Thyroid gland (tissue), 4 donors: ENCODE results near the gene SPI1. TPM values are rescaled to one million over a fixed set of nuclear protein-coding genes. Genes with fewer than 3 reads are reported as not detected.

ENCODE experiments used
- DNase-seq, 2 donors: peaks; one replicate each; pipeline ENCODE4 v3.0.0-alpha.2; 2019
- H3K27ac ChIP-seq, 3 donors: fragments of 200-600 bp; sonication (generic); 1 replicate in 2 of 3; 2 replicates in 1 of 3; pipeline ENCODE4 v1.5.1; 2016 to 2019; ENCODE audit warnings: mild to moderate bottlenecking in 1 of 3, moderate library complexity in 1 of 3
- H3K27me3 ChIP-seq: fragments of 200-600 bp; sonication (generic); one replicate; pipeline ENCODE4 v1.5.1; 2019
- H3K36me3 ChIP-seq, 2 donors: fragments of 200-600 bp; sonication (generic); one replicate each; pipeline ENCODE4 v1.5.1; 2016 to 2019
- H3K4me1 ChIP-seq, 2 donors: fragments of 200-600 bp; sonication (generic); one replicate each; pipeline ENCODE4 v1.5.1; 2017 to 2019
- H3K4me3 ChIP-seq, 3 donors: fragments of 200-600 bp; sonication (generic); replicated peaks in 1 of 3; 1 replicate in 2 of 3; 2 replicates in 1 of 3; pipeline ENCODE4 v1.5.1; 2016; ENCODE audit warnings: mild to moderate bottlenecking in 1 of 3
- H3K9me3 ChIP-seq: fragments of 200-600 bp; sonication (generic); one replicate; pipeline ENCODE4 v1.5.1; 2017
- CTCF ChIP-seq, 6 experiments: fragments of 200-600 bp in 3 of 6; fragments of 450-650 bp in 3 of 6; sonication (generic) in 3 of 6; IDR thresholded peaks; one replicate each; pipeline ENCODE4 v1.5.1; 2016 to 2019; ENCODE audit warnings: antibody characterized with exemption in 6 of 6, mild to moderate bottlenecking in 2 of 6, inconsistent platforms in 1 of 6, moderate library complexity in 1 of 6
- POLR2A ChIP-seq, 2 donors: fragments of 450-650 bp; IDR thresholded peaks; one replicate each; pipeline ENCODE4 v1.6.1; 2017; ENCODE audit warnings: antibody characterized with exemption in 2 of 2, mild to moderate bottlenecking in 2 of 2, moderate library complexity in 1 of 2
- WGBS, 2 donors: methylation state at CpG; one replicate each; pipeline ENCODE4 v1.1.5; 2017; 5-methylcytosine and 5-hydroxymethylcytosine counted together
- intact Hi-C: fragments of 100-400 bp; cut with DNase I; formaldehyde crosslinking; loops from one replicate; pipeline ENCODE4 v1.15.1; 2023
- total RNA-seq, 4 donors: library from RNA; depleted of rRNA; stranded (reverse); fragments of >200 nt; gene quantifications; one replicate each; pipeline ENCODE4 v1.2.3, GENCODE V29; 2016

The SPI1 gene
- total RNA-seq, result 10 to 100 TPM in 1 of 4 donors, 1 to 10 TPM in 3; 4.8 to 18.0 (median 5.8) TPM

GRCh38 chr11:47378010-47378835 is at the start of gene SPI1:
SPI1 (minus strand) TSS chr11:47378547; CDS start chr11:47378353, 194 bp downstream.
- peaks cover 19 to 28% of the 10 kb centered on the region in 2 donors for H3K4me1 ChIP-seq
- H3K4me3 ChIP-seq, result no peak within 1 kb of the TSS
- peak within 1 kb of the TSS in 2 of 3 donors; percentile 20 to 60 for H3K27ac ChIP-seq
- no peaks in the 10 kb centered on the region for H3K9me3 ChIP-seq
- 70 to 81% methylated on average over 8 to 18 of the region's 31 CpGs for WGBS, 2 donors
- no peak for TF ChIP-seq CTCF (IDR thresholded peaks at IDR 0.05)
- no peak for TF ChIP-seq POLR2A (IDR thresholded peaks at IDR 0.05)
- no peak for DNase-seq
- intact Hi-C loops, result no loop called here
- no peaks in the 10 kb centered on the region for H3K27me3 ChIP-seq
- no peaks in the 10 kb centered on the region for H3K36me3 ChIP-seq

- peaks cover 11 to 12% of the 10 kb centered on the region in 2 donors for H3K4me1 ChIP-seq
- H3K27ac ChIP-seq, result peak within 1 kb of the TSS; percentile 90 to 93 (median 92)
- peaks cover 17 to 32% of the 10 kb centered on the region in 2 donors for H3K36me3 ChIP-seq
- DNase-seq, result peak; percentile 99
- no peaks in the 10 kb centered on the region for H3K9me3 ChIP-seq
- 1 to 2% methylated on average over 49 to 55 of the region's 62 CpGs for WGBS, 2 donors
- H3K4me3 ChIP-seq, result peak within 1 kb of the TSS; percentile 63 to 99 (median 86)
- no peaks in the 10 kb centered on the region for H3K27me3 ChIP-seq
- intact Hi-C loops, result no loop called here
- peak in 1 of 6 experiments; percentile 7 for TF ChIP-seq CTCF (IDR thresholded peaks at IDR 0.05)
- peak in 1 of 2 donors; percentile 54 for TF ChIP-seq POLR2A (IDR thresholded peaks at IDR 0.05)
These were observed 48.0 kb upstream of the SPI1 start, which contains the start of gene PSMC3 for GRCh38 chr11:47426062-47426956. PSMC3 (minus strand) TSS chr11:47426439; CDS start chr11:47426279, 160 bp downstream.

- intact Hi-C loops, result no loop called here
- peak overlapping the region; percentile 63 to 99 (median 86) for H3K4me3 ChIP-seq
- TF ChIP-seq CTCF (IDR thresholded peaks at IDR 0.05), result no peak
- no peak for TF ChIP-seq POLR2A (IDR thresholded peaks at IDR 0.05)
- no peaks in the 10 kb centered on the region for H3K27me3 ChIP-seq
- DNase-seq, result no peak
- WGBS, 2 donors, result 1% methylated on average over 14 of the region's 14 CpGs
- no peaks in the 10 kb centered on the region for H3K9me3 ChIP-seq
- H3K4me1 ChIP-seq, result peaks cover 11 to 12% of the 10 kb centered on the region in 2 donors
- H3K27ac ChIP-seq, result peak overlapping the region; percentile 90 to 93 (median 92)
- peaks cover 21 to 36% of the 10 kb centered on the region in 2 donors for H3K36me3 ChIP-seq
These were observed 47.3 kb upstream of the SPI1 start for GRCh38 chr11:47425611-47426010.

- H3K4me1 ChIP-seq, result peaks cover 16 to 35% of the 10 kb centered on the region in 2 donors
These were observed 40.3 kb upstream of the SPI1 start for GRCh38 chr11:47418454-47419259.

More at GRCh38 chr11:47418454-47419259, 40.3 kb upstream of the SPI1 start:
- H3K36me3 ChIP-seq, result peaks cover 53 to 70% of the 10 kb centered on the region in 2 donors
- H3K27ac ChIP-seq, result peak overlapping the region in 2 of 3 donors; percentile 83 to 93
- 91 to 94% methylated on average over 18 to 19 of the region's 23 CpGs for WGBS, 2 donors
- no peak overlapping the region for H3K4me3 ChIP-seq
- H3K9me3 ChIP-seq, result no peaks in the 10 kb centered on the region
- TF ChIP-seq POLR2A (IDR thresholded peaks at IDR 0.05) (no peak), CTCF (IDR thresholded peaks at IDR 0.05) (no peak)
- intact Hi-C loops, result no loop called here
- H3K27me3 ChIP-seq, result no peaks in the 10 kb centered on the region
- no peak for DNase-seq
